ENCODE data around the gene SENP5.
A peak's percentile ranks its signal among the peaks of the same experiment; 100 is the strongest.
"Not testable (repeated sequence)": the region's sequence is repeated elsewhere in the genome, so short reads cannot be mapped to it uniquely, and the experiment has no call there.

The SENP5 gene

DNA sequence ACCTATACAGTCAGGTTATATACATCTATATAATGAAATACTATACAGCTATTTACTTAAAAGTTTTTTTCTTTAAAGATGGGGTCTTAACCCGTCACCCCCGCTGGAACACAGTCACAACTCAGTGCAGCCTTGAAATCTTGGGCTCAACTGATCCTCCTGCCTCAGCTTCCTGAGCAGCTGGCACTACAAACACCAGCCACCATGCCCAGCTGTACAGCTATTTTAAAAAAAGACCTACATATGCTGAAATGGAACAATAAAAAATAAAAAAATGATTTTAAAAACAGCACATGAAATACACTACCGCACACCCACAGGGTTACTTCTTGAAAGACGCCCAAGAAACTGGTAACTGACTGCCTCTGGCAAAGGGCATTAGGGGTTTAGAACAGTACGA, 70.9 kb downstream of the SENP5 start:
- DNase-seq = peak in 3 of 58 donors; percentile 9 to 31 (median 15)

DNA sequence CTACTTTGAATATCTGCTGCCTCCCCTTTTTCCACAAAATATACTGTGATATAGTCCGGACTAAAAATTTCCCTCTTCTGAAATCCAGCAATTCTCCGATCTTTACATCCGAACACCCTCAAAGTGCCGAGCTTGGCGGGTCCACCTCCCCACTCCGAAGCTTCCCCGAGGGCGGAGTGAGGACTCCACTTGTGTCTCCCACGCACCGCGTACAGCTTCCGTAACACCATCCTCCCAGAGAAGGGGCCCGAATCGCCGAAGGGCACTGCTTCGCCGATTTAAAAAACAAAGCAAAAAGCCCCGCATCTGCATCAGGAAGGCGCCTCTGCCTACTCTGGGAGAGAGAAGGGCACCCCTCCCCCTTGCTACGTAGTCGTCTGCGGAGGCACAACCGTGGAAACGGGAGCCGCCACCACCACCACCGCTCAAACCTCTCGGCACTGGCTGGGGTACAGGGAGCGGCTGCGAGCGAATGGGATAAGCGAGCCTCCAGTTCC, 74.1 kb downstream of the SENP5 start:
- DNase-seq = peak in 25 of 58 donors; percentile 37 to 82 (median 62)

DNA sequence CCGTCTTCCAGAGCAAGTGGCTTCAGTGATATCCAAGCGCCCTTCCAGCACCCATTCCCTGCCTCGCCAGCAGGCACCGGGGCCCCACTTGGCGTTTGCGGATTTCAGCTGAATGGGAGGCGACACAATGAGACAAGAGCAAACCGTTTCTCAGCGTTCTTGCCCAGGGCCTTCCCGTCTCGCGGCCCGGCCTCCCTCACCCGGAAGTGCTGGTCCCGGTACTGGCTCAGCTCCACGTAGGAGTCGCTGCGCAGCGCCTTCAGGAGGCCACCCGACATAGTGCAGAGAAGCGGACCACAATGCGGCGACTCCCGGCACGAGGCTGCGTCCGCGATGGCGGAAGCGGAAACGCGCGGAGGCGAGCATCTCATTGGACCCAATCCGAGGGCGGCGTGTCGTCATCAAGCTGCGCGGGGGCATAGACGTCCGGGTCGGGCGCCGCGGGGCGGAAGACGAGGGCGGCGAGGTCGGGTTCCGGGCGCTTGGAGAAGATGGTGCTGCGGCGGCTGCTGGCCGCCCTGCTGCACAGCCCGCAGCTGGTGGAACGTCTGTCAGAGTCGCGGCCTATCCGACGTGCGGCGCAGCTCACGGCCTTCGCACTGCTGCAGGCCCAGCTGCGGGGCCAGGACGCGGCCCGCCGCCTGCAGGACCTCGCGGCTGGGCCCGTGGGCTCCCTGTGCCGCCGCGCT, 74.7 kb downstream of the SENP5 start, which contains the start of gene NCBP2:
Gene NCBP2 (minus strand): TSS at position 303 of the 689 bp plus-strand sequence. CDS start 25 bp downstream, at position 278.
- DNase-seq = peak; percentile 75 to 99 (median 96)

DNA sequence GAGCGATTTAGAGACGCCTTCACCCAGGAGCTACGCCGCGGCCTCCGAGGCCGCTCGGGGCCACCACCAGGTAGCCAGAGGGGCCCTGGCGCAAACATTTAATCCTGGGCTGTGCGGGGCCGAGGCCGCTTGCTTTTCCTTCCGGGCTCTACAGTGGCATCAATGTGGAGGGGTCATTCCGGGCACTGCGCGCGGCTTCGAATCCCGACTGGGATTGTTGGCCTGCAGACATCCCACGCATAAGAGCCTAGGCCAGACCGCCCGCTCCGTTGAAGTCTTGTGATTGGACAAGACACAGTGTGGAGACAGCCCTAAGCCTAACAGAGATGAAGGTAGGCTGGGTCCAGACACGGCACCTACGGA, 75.2 kb downstream of the SENP5 start:
- peak in 12 of 58 donors; percentile 10 to 67 (median 34) for DNase-seq

DNA sequence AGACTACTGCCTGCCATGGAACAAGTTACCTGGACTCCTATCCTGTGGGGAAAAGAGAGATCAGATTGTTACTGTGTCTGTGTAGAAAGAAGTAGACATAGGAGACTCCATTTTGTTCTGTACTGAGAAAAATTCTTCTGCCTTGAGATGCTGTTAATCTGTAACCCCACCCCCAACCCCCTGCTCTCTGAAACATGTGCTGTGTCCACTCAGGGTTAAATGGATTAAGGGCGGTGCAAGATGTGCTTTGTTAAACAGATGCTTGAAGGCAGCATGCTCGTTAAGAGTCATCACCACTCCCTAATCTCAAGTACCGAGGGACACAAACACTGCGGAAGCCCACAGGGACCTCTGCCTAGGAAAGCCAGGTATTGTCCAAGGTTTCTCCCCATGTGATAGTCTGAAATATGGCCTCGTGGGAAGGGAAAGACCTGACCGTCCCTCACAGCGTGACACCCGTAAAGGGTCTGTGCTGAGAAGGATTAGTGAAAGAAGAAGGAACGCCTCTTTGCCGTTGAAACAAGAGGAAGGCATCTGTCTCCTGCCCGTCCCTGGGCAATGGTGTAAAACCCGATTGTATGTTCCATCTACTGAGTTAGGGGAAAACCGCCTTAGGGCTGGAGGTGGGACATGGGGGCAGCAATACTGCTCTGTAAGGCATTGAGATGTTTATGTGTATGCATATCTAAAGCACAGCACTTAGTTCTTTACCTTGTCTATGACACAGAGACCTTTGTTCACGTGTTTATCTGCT, 76.5 kb downstream of the SENP5 start:
- not testable (repeated sequence) for DNase-seq

DNA sequence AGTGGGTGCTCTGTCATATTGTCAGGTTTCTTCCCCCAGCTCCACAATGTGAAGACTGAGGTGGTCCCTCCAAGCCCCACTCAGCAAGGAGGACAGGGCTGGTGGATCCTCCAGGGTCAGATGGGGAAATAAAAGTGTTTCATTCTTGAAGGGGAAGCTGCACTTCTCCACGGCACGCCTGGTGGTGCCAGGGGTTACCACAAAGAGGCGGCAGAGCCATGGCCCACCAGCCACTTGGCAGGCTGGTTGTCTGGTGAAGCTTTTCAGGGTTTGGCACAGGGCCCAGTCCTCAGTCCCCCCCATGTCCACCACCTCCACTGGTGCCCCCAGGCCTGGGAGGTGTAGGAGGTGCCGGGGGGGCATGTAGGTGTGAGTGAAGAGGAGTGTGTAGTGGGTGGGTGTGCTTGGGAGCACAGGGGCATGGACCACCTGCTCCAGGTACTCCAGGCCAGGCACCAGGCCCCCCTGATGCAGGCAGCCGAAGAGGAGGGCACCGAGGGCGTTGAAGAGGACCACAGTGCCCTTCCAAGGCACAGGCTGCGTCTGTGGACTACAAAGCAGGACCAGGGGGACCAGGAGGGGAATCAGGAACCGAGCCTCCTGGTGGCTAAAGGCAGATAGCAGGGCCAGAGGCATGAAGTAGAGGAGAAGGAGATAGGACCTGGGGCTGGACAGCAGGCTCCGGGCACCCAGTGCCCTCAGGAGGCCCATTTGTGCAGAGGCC, 79.6 kb downstream of the SENP5 start:
- no peak for DNase-seq

DNA sequence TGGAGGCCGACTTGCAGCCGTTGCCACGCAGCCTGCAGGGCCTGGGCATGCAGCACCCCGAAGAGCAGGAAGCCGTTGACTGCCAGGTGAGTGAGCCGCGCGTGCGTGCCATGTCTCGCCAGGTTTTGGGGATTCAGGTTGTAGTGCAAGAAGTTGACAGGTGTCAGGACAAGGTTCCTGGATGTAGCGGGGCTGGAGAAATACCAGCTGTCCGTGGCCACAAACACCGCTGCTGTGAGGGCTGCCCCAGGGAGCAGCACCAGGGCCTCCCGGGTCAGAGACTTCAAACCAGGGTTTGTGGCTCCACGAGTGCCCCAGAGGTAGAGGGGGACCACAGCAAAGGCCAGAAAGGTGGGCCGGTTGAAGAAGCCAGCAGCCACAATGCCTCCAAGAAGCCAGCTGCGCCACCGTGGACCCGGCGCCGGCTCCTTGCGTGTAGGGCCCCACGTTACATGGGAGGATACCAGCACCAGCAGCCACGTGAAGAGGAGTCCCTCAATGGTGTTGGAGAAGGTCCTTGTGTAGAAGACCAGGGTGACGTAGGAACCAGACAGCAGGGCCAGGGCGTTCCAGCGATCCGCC, 80.2 kb downstream of the SENP5 start:
- no peak for DNase-seq

DNA sequence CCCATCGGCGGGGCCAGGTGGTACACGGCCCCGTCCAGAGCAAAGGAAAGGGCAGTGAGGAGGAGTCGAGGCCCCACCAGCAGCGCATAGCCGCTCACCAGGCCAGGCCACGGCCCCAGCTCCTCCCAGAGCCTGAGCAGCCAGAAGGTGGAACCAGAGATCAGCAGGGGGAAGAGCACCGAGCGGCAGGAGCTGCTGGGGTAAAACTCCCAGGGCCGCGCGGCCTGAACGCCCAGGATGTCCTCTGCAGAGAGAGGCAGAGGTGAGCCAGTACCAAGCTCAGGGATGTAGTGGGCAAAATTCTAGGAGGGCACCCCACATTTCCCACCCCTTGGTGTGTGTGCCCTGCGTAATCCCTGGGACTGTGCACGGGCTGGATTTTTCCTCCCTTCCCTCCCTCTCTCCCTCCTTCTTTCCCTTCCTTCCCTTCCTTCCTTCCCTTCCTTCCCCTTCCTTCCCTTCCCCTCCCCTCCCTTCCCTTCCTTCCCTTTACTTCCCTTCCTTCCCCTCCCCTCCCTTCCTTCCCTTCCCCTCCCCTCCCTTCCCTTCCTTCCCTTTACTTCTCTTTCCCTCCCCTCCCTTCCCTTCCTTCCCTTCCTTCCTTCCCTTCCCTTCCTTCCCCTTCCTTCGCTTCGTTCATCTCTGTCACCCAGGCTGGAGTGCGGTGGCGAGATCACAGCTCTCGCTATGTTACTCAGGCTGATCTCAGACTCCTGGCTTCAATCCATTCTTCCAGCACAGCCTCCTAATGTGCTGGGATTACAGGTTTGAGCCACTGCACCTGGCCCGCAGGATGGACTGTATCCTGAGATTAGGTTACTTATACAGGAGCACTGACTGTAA, 80.9 kb downstream of the SENP5 start:
- DNase-seq = no peak

DNA sequence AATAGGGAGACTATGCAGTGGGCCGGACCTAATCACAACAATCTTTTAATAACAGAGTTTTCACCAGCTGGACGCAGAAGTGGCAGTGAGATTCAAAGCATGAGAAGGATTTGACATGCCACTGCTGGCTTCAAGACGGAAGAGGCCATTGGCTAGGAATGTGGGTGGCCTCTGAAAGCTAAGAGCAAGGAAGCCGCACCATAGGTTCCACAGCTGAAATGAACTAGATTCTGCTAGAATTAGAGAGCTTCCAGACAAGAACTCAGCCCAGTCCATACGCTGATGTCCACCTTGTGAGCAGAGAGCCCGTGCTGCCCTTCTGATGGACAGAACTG, 81.5 kb downstream of the SENP5 start:
- DNase-seq = no peak

DNA sequence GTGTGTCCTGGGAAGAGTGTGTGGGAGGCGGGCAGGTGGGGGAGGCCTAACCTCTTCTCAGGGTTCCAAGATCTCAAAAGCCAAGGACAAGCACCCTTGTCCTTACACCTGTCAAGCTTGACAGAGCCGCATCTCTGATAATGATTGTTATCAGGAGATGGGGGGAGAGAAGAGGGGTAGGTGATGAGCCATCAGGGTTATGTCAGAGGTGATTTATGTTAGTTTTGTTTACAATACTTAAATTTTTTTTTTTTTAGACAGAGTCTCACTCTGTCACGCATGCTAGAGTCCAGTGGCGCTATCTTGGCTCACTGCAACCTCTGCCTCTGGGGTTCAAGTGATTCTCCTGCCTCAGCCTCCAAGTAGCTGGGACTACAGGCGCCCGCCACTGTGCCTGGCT, 82.0 kb downstream of the SENP5 start:
- no peak for DNase-seq

DNA sequence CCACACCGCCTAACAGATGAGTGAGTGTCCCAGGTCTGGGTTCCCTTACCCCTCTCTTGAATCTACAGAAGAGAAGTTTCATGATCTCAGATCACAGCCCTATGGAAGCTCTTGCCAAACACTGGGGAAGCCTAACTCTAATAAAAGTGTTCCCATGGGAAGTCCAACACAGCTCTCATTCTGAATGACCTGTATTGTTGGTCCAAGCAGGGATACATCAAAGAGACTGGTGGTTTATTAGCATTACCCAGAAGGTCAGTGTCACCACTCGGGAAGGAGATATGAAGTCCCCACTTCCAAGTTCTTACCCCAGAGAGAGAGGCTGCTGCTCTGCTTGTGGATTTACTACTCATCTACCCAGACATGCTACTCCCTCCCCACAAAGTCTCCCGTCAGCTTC, 83.7 kb downstream of the SENP5 start:
- no peak for DNase-seq

DNA sequence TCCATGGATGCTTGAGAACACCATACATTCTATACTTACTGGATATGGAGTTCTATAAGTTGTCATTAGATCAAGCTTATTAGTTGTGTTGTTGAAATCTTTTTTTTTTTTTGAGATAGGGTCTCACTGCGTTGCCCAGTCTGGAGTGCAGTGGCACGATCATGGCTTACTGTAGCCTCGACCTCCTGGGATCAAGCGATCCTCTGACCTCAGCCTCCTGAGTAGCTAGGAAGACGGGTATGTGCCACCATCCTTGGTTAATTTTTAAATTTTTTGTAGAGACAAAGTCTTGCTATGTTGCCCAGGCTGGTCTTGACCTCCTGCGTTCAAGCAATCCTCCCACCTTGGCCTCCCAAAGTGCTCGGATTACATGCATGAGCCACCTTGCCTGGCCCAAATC, 87.1 kb downstream of the SENP5 start:
- DNase-seq = no peak

DNA sequence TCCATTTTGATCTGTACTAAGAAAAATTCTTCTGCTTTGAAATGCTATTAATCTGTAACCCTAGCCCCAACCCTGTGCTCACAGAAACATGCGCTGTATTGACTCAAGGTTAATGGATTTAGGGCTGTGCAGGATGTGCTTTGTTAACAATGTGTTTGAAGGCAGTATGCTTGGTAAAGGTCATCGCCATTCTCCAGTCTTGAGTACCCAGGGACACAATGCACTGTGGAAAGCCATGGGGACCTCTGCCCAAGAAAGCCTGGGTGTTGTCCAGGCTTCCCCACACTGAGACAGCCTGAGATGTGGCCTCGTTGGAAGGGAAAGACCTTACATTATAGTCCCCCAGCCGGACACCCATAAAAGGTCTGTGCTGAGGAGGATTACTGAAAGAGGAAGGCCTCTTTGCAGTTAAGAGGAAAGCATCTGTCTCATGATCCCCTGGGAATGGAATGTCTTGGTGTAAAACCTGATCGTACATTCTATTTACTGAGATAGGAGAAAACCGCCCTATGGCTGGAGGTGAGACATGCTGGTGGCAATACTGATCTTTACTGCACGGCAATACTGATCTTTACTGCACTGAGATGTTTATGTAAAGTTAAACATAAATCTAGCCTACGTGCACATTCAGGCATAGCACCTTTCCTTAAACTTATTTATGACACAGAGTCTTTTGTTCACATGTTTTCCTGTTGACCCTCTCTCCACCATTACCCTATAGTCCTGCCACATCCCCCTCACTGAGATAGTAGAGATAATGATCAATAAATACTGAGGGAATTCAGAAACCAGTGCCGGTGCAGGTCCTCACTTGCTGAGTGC, 94.6 kb downstream of the SENP5 start:
- DNase-seq = no peak

DNA sequence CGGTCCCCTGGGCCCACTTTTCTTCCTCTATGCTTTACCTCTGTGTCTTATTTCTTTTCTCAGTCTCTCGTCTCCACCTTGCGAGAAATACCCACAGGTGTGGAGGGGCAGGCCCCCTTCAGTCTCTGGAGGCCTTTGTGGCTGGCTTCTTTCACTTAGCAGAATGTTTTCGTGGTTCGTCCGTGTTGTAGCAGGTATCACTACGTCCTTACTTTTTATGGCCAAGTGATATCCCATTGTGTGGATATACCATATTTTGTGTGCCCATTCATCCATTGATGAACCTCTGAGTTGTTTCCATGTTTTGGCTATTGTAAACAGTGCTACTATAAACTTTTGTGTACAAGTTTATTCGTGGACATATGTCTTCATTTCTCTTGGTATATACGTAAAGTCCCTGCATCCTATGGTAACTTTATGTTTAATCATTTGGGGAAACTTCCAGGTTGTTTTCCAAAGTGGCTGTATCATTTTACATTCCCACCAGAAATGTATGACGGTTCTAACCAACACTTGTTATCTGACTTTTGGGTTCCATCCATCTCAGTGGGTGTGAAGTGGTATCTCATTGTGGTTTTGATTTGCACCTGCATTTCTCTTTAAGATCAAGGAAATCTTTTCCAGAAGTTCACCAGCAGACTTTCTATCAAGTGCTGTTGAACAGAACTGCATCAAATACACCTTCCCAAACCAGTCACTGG, 95.4 kb downstream of the SENP5 start:
- no peak for DNase-seq

DNA sequence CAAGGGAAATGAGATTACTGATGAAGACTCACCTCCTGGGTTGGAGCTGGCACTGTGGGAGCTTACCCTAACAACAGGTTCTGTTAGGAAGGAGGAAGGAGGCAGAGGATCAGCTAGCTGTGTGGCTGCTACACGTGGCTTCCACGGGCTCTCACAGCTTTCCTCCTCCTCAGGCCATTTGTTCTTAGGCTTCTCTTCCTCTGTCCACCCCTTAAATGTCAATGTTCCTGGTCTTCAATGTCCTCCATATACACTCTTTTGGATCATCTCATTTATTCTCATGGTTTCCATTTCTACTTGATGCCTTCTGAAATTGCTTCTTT, 95.9 kb downstream of the SENP5 start:
- no peak for DNase-seq

DNA sequence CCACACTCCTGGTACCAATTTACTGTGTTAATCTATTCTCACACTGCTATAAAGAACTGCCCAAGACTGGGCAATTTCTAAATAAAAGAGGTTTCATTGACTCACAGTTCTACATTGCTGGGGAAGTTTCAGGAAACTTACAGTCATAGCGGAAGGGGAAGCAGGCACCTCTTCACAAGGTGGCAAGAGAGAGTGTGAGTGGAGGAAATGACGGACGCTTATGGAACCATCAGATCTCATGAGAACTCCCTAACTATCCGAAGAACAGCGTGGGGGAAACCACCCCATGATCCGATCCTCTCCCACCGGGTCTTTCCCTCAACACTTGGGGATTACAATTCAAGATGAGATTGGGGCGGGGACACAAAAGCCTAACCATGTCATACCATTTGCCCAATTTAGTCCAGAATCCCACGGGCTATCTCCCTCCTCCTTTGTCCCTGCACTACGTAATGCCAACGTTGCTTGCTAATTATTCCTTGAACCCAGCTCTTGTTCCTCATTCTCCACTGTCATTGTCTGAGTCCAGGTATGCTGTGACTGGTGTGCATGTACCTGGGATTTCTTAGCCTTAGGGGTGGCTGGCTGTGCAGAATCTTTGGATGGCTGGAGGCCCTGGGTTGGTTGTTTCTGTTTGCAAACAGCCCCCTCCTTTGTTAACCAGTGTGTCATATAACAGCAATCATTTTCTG, 97.5 kb downstream of the SENP5 start:
- DNase-seq = no peak

DNA sequence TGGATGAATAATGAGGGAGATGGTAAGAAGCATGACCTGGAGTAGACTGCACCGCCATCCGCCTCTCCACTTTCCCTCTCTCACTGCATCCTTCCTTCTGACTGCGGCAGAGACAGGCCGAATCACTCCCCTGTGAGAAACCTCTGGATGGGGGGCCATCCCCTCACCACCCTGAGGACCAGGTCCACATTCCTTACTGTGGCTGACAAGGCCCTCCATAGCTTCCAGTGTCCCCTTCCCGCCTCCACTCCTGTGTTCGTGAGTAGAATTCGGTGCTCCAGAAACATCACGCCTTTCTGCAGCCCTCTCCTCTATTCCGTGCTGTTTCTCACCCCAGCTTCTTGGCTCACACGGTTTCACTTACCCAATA, 98.1 kb downstream of the SENP5 start:
- no peak for DNase-seq

DNA sequence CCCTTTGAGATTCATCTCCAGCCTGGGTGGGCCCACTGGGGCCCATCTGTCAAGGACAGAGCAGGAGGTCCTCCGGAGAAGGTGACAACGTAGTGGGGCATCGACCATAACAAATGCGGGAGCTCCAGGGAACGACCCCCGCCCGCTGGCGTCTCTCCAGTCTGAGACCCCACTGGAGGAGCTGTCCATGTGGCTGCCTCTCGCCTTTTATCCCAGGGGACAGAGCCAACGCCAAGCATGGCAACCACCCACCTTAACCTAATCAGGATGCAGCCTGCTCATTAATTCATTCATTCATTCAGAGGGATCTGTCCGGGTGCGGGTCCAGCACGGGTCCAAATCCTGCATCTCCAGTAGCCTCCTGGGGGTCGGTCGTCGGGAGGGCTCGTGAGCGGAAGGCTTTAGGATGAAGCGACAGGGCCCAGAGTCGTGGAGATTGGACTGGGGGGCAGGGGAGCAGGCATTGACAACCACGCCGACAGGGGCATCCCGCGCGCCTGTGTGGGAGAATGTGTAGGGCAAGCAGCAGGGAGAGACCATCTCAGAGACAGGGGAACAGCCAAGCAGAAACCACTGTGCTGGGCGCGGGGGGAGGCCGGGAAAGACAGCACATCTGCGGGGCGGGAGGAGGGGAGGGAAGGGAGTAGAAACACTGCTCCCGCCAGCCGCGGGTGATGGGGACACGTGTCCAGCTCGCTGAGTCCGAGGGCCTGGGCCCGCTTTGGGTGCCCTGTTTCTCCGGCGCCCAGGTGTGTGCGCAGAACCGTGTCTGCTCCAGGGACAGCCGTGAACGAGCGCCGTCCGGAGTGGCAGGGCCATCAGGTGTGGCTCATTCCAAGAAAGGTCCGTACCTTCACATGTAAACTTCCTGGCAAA, 99.0 kb downstream of the SENP5 start:
- peak in 8 of 58 donors; percentile 21 to 38 (median 28) for DNase-seq

Measured in anterior cingulate cortex (tissue), 58 donors.